ENCODE data around the gene TMCO4. TPM values are rescaled to one million over a fixed set of nuclear protein-coding genes. Genes with fewer than 3 reads are reported as not detected.
"Not testable (repeated sequence)": the region's sequence is repeated elsewhere in the genome, so short reads cannot be mapped to it uniquely, and the experiment has no call there.

The TMCO4 gene
- total RNA-seq, 4 donors from 2014 or later: 16.1 to 36.2 (median 26.9) TPM

GRCh38 chr1:19636065-19636464 is 163.7 kb downstream of the TMCO4 start:
- Histone ChIP-seq H3K4me1 (peaks cover 12 to 18% (median 15%) of the 10 kb centered on the region in 4 donors), H3K4me3 (no peak overlapping the region), H3K27me3 (no peaks in the 10 kb centered on the region), H3K9me3 (no peaks in the 10 kb centered on the region), H3K27ac (no peak overlapping the region), H3K36me3 (no peaks in the 10 kb centered on the region)
- DNase-seq: no peak
- in situ Hi-C loops (cut with MboI; ENCODE audit: low pct_ligation_motif_present in 1 of 4, low pct_unique_long_range_greater_than_20kb in 1 of 4, low sequenced_read_pairs in 3 of 4): no loop called here
- intact Hi-C loops (cut with DNase I; ENCODE audit: low total_unique reads): no loop called here
- TF ChIP-seq POLR2A (IDR thresholded peaks at IDR 0.05) (no peak), EP300 (IDR thresholded peaks at IDR 0.05; ENCODE audit: low read depth) (no peak), POLR2AphosphoS5 (IDR thresholded peaks at IDR 0.05) (no peak), CTCF (IDR thresholded peaks at IDR 0.05) (no peak)
- WGBS, 2 donors (ENCODE audit: low coverage in 1 of 2): 84 to 88% methylated on average over 3 to 5 of the region's 5 CpGs

- intact Hi-C loops (cut with DNase I; ENCODE audit: low total_unique reads): no loop called here
- peaks cover 10 to 15% (median 12%) of the 10 kb centered on the region in 4 donors for H3K4me1 ChIP-seq
- no peak overlapping the region for H3K4me3 ChIP-seq
- no peak for DNase-seq
- H3K9me3 ChIP-seq: no peaks in the 10 kb centered on the region
- in situ Hi-C loops (cut with MboI; ENCODE audit: low pct_ligation_motif_present in 1 of 4, low pct_unique_long_range_greater_than_20kb in 1 of 4, low sequenced_read_pairs in 3 of 4): no loop called here
- H3K36me3 ChIP-seq: no peaks in the 10 kb centered on the region
- no peak for TF ChIP-seq POLR2A (IDR thresholded peaks at IDR 0.05)
- no peak for TF ChIP-seq EP300 (IDR thresholded peaks at IDR 0.05; ENCODE audit: low read depth)
- no peak for TF ChIP-seq CTCF (IDR thresholded peaks at IDR 0.05)
- TF ChIP-seq POLR2AphosphoS5 (IDR thresholded peaks at IDR 0.05): no peak
- no peaks in the 10 kb centered on the region for H3K27me3 ChIP-seq
- WGBS, 2 donors (ENCODE audit: low coverage in 1 of 2): 88% methylated on average over 4 of the region's 4 CpGs; no CpG with 5 or more reads in 1 of the 2 donors
- no peak overlapping the region for H3K27ac ChIP-seq
Measured at GRCh38 chr1:19635646-19636045, 164.1 kb downstream of the TMCO4 start.

DNA sequence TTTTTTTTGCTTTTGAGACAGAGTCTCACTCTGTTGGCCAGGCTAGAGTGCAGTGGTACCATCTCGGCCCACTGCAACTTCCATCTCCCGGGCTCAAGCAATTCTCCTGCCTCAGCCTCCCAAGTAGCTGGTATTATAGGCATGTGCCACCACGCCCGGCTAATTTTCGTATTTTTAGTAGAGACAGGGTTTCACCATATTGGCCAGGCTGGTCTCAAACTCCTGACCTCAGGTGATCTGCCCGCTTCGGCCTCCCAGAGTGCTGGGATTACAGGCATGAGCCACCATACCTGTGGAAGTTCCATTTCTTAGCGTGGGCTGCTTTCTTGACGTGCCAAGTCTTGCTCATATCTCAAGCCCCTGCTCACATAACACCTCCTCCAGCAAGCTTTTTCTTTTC is 164.7 kb downstream of the TMCO4 start:
- H3K9me3 ChIP-seq; H3K27ac ChIP-seq; H3K4me3 ChIP-seq; H3K4me1 ChIP-seq; H3K36me3 ChIP-seq; in situ Hi-C loops (cut with MboI; ENCODE audit: low pct_ligation_motif_present in 1 of 4, low pct_unique_long_range_greater_than_20kb in 1 of 4, low sequenced_read_pairs in 3 of 4); DNase-seq; H3K27me3 ChIP-seq; intact Hi-C loops (cut with DNase I; ENCODE audit: low total_unique reads): not testable (repeated sequence)
- WGBS, 2 donors (ENCODE audit: low coverage in 1 of 2): 90 to 94% methylated on average over 2 to 9 of the region's 9 CpGs

- WGBS, 2 donors (ENCODE audit: low coverage in 1 of 2): 93 to 94% methylated on average over 2 of the region's 2 CpGs
- no peaks in the 10 kb centered on the region for H3K4me1 ChIP-seq
- H3K36me3 ChIP-seq: peaks cover 0 to 3% (median 0%) of the 10 kb centered on the region in 4 donors
- no peak overlapping the region for H3K4me3 ChIP-seq
- H3K9me3 ChIP-seq: no peaks in the 10 kb centered on the region
- no peak for TF ChIP-seq EP300 (IDR thresholded peaks at IDR 0.05; ENCODE audit: low read depth)
- TF ChIP-seq POLR2A (IDR thresholded peaks at IDR 0.05): no peak
- TF ChIP-seq POLR2AphosphoS5 (IDR thresholded peaks at IDR 0.05): no peak
- in situ Hi-C loops (cut with MboI; ENCODE audit: low pct_ligation_motif_present in 1 of 4, low pct_unique_long_range_greater_than_20kb in 1 of 4, low sequenced_read_pairs in 3 of 4): no loop called here
- no peak overlapping the region for H3K27ac ChIP-seq
- H3K27me3 ChIP-seq: no peaks in the 10 kb centered on the region
- intact Hi-C loops (cut with DNase I; ENCODE audit: low total_unique reads): no loop called here
- DNase-seq: no peak
Measured at GRCh38 chr1:19633106-19633505, 166.6 kb downstream of the TMCO4 start.

Other genes starting within 250 kb of the TMCO4 start
- 100 to 1,000 TPM; 122 to 238 (median 204) TPM for gene NBL1, start 155.6 kb downstream of the TMCO4 start, total RNA-seq
- not detected for gene HTR6, start 135.0 kb downstream of the TMCO4 start, total RNA-seq
- gene RNF186, start 15.4 kb upstream of the TMCO4 start, total RNA-seq: 100 to 1,000 TPM in 1 of 4 donors, 10 to 100 TPM in 3; 10.5 to 174 (median 63.2) TPM
- gene OTUD3, start 82.5 kb upstream of the TMCO4 start, total RNA-seq: 10 to 100 TPM in 2 of 4 donors, 1 to 10 TPM in 2; 5.9 to 10.8 (median 9.9) TPM
- not detected for gene PLA2G2E, start 123.7 kb upstream of the TMCO4 start, total RNA-seq
- 100 to 1,000 TPM in 1 of 4 donors, 10 to 100 TPM in 3; 14.9 to 154 (median 60.9) TPM for gene PLA2G2A, start 179.7 kb upstream of the TMCO4 start, total RNA-seq

Data from transverse colon (tissue), 4 donors.